ENCODE results near the gene TRAPPC2B. TPM values are rescaled to one million over a fixed set of nuclear protein-coding genes. Genes with fewer than 3 reads are reported as not detected.

The TRAPPC2B gene
- total and polyA plus RNA-seq, 2 of the 13 experiments (the other 11 are each of a cell fraction or from before 2014, with no cell fraction given) = 13.3 to 17.7 TPM

DNA sequence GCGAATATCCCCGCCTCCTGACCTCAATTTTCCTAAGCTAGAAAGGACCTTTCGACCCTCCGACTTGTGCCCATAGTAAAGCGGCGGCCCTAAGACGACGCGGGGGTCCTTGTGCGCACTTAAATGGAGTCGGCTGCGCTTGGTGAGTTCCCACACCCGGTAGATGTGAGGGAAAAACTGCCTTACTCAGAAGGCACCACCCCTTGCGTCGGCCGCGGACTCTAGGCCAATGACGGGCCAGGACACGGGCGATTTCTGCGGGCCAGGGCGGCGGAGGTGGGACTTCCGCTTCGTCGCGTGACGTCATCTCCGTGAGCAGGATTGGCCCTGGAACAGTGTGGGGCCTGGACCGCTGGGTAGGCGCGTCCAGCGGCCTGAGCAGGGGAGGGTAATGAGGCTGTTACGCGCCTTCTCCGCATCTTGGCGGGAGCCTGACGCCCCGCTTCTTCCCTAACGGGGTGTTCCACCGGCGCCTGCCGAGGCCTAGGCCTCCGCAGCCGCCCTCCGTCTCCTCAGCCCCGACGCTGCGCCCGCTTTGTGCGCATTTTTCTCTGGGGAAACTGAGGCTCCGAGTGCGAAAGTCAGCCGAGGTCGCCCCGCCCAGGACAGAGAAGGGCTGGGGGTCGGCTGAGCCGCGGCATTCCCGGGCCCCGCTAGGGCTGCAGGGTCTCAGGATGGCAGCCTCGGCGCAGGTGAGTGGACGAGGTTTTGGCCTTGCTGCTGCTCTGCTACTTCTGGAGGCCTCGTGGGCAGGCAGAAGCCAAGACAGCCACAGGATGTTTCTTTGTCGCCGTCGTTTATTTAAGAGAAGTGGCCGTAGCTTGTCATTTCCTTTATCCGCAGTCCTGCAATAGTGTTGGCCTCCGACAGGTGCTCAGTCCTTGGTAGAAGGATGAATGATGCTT, 42.9 kb upstream of the TRAPPC2B start, which contains the start of gene ZNF543 (continued):
- TF ChIP-seq HNRNPLL (IDR thresholded peaks at IDR 0.05; ENCODE audit: low read depth, low read length, poor library complexity, severe bottlenecking) (peak; percentile 98), DR1 (CRISPR knock-in tag; IDR thresholded peaks at IDR 0.05) (peak; percentile 53; the same call in 1 of the 2 replicates), SSRP1 (CRISPR knock-in tag; IDR thresholded peaks at IDR 0.05) (no peak), ZNF33B (CRISPR knock-in tag; IDR thresholded peaks at IDR 0.05) (0 out of 2 replicates have a peak, but pooled peaks have one; percentile 44), ZNF879 (CRISPR knock-in tag; IDR thresholded peaks at IDR 0.05) (no peak), NFIB (CRISPR knock-in tag; IDR thresholded peaks at IDR 0.05; ENCODE audit: borderline replicate concordance) (no peak), TRIM24 (CRISPR knock-in tag; IDR thresholded peaks at IDR 0.05) (no peak), ZNF776 (CRISPR knock-in tag; IDR thresholded peaks at IDR 0.05) (no peak), ZNF230 (CRISPR knock-in tag; IDR thresholded peaks at IDR 0.05) (no peak), ZNF44 (CRISPR knock-in tag; IDR thresholded peaks at IDR 0.05) (no peak)
- TF ChIP-seq, protein P1, sequence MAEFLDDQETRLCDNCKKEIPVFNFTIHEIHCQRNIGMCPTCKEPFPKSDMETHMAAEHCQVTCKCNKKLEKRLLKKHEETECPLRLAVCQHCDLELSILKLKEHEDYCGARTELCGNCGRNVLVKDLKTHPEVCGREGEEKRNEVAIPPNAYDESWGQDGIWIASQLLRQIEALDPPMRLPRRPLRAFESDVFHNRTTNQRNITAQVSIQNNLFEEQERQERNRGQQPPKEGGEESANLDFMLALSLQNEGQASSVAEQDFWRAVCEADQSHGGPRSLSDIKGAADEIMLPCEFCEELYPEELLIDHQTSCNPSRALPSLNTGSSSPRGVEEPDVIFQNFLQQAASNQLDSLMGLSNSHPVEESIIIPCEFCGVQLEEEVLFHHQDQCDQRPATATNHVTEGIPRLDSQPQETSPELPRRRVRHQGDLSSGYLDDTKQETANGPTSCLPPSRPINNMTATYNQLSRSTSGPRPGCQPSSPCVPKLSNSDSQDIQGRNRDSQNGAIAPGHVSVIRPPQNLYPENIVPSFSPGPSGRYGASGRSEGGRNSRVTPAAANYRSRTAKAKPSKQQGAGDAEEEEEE (CRISPR knock-in tag; IDR thresholded peaks at IDR 0.05; ENCODE audit: borderline replicate concordance) = no peak
- TF ChIP-seq, protein P2, sequence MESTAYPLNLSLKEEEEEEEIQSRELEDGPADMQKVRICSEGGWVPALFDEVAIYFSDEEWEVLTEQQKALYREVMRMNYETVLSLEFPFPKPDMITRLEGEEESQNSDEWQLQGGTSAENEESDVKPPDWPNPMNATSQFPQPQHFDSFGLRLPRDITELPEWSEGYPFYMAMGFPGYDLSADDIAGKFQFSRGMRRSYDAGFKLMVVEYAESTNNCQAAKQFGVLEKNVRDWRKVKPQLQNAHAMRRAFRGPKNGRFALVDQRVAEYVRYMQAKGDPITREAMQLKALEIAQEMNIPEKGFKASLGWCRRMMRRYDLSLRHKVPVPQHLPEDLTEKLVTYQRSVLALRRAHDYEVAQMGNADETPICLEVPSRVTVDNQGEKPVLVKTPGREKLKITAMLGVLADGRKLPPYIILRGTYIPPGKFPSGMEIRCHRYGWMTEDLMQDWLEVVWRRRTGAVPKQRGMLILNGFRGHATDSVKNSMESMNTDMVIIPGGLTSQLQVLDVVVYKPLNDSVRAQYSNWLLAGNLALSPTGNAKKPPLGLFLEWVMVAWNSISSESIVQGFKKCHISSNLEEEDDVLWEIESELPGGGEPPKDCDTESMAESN (CRISPR knock-in tag; conservative IDR thresholded peaks at IDR 0.05) = no peak
- TF ChIP-seq, protein P3, sequence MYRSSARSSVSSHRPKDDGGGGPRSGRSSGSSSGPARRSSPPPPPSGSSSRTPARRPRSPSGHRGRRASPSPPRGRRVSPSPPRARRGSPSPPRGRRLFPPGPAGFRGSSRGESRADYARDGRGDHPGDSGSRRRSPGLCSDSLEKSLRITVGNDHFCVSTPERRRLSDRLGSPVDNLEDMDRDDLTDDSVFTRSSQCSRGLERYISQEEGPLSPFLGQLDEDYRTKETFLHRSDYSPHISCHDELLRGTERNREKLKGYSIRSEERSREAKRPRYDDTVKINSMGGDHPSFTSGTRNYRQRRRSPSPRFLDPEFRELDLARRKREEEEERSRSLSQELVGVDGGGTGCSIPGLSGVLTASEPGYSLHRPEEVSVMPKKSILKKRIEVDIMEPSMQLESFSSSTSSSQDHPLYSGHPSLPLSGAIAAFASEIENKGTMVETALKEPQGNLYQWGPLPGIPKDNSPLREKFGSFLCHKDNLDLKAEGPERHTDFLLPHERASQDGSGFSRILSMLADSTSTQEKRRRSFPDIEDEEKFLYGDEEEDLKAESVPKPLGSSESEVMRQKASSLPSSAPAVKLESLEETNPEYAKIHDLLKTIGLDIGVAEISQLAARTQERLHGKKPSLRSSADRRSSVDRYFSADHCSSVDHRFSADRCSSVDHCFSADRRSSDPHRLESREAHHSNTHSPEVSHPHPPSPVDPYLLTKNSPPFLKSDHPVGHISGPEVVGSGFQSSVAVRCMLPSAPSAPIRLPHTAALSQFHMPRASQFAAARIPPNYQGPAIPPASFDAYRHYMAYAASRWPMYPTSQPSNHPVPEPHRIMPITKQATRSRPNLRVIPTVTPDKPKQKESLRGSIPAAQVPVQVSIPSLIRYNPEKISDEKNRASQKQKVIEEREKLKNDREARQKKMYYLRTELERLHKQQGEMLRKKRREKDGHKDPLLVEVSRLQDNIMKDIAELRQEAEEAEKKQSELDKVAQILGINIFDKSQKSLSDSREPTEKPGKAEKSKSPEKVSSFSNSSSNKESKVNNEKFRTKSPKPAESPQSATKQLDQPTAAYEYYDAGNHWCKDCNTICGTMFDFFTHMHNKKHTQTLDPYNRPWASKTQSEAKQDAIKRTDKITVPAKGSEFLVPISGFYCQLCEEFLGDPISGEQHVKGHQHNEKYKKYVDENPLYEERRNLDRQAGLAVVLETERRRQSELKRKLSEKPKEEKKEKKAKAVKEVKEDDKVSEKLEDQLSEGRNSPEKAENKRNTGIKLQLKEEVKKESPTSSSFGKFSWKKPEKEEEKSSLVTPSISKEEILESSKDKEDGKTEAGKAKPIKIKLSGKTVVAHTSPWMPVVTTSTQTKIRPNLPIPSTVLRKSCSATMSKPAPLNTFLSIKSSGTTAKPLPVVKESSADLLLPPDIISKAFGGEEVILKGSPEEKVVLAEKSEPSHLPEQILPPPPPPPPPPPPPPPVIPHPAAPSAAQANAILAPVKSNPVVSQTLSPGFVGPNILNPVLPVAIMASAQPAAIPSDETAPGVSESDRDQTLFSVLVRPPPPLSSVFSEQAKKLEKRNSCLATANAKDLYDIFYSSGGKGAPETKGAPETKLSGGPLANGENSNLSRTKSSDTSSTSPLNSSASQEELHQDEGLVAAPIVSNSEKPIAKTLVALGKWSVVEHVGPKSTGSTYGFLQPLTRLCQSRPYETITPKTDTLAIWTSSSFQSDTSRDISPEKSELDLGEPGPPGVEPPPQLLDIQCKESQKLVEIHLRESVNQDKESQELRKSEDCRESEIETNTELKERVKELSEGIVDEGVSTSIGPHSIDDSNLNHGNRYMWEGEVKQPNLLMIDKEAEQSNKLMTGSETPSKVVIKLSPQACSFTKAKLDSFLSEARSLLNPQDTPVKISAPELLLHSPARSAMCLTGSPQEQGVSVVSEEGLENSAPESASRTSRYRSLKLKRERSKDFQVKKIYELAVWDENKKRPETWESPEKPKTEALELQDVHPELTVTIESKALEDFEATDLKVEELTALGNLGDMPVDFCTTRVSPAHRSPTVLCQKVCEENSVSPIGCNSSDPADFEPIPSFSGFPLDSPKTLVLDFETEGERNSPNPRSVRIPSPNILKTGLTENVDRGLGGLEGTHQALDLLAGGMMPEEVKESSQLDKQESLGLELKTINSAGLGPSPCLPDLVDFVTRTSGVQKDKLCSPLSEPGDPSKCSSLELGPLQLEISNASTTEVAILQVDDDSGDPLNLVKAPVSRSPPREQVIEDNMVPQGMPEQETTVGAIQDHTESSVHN (CRISPR knock-in tag; IDR thresholded peaks at IDR 0.05) = no peak
- TF ChIP-seq, protein P4, sequence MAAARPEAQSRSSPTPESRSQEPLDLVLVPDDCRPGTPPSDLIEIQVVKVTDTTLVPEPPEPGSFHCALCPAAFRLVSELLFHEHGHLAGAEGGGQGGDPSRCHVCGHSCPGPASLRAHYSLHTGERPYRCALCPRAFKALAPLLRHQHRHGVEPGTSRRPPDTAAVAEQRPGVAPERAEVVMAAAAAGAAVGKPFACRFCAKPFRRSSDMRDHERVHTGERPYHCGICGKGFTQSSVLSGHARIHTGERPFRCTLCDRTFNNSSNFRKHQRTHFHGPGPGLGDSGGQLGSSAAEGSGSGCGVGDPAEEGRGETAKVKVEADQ (CRISPR knock-in tag; IDR thresholded peaks at IDR 0.05; ENCODE audit: borderline replicate concordance) = 0 out of 2 replicates have a peak, but pooled peaks have one; percentile 21
